HG03135 (cell line): Measurements from ENCODE around the gene WHRN.
A peak's percentile ranks its signal among the peaks of the same experiment; 100 is the strongest.

ENCODE experiments used
- ATAC-seq: cut with Tn5 transposase; IDR thresholded peaks from one replicate; pipeline ENCODE4 v1.9.1; 2021; ENCODE audit warnings: mild to moderate bottlenecking, moderate library complexity; ENCODE audit not compliant: unreplicated experiment

The WHRN gene

DNA sequence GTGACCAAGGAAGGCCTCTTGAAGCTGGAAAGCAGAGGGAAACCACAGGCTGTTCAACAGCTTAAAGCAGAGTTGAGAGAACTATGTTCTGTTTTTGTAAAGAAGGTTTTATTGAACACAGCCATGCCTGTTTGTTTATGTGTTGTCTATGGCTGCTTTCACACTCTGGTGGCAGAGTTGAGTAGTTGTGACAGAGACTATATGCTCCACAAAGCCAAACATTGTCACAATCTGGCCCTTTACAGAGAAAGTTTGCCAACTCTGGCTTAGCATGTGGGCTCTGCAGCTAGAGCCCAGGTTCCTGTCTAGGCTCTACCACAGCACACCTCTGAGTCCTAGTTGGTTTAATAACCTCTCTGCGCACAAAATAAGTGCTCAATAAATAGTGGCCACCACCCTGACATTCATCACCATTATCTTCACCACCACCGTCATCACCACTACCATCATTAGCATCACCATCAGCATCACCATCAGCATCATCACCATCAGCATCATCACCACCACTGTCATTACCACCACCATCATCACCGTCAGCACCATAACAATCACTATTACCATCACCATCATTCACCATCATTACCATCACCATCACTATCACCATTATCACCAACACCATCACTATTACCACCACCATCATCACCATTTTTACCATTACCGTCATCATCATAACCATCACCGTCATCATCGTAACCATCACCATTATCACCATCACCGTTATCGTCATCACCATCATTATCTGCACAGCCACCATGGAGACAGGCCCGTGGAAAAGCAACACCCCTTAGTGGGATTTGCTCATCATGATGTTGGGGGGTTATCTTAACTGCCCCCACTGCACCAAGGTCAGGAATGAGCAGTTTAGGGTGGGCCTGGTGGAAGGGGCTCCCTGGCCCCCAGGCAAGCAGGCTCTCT, 135.8 kb downstream of the WHRN start:
- ATAC-seq: no peak

DNA sequence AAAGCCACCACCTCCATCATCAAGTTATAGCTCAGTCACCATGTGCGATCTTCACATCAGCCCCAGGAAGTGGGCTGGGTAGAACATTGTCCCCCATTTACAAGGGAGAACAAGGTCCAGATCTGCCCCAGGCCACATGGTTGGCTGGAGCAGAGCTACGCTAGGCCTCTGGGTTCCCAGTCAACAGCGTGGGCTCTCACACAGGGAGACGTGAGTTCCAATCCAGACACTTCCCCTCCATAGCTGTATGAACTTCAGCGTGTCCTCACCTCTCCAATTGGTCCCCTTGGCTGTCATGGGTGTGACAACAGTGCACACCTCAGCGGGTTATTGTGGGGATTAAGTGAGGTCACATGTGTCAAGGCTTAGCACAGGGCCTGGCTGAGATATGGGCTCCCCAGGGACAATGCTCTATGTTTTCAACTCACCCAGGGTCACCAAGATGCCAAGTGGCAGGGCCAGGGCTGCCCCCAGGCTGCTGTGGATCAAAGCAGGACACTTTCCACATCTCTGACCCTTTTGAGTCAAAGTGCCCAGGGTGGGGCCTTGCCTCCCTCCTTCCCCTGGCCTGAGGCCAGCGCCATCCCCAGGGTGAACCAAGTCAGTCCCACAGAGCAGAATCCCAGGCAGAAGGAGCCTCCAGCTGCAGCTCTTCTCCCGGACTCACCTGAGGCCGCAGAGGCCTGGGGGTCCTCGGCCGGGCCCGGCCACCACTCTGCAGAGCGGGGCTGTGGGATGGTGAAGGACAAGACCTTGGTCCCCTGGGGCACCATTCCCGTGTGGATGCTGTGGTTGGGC, 137.3 kb downstream of the WHRN start:
- no peak for ATAC-seq

DNA sequence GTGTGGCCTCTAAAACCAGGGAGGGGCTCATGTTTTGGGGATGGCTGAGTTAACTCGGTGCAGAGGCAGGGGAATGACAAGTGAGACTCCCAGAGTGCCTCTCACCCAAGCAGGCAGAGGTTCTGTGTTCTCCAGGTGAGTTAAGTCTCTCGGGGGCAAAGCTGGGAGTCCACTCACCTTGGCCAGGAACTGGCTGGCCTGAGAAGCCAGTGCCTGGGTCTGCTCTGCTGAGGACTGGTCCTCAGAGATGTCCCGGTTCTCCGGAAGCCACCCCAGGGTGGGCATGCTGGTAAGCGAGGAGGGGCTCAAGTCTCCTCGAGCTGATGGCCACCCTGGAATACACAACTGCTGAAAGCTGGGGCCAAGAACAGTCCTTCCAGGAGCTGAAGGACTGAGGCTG, 137.9 kb downstream of the WHRN start:
- ATAC-seq: no peak

DNA sequence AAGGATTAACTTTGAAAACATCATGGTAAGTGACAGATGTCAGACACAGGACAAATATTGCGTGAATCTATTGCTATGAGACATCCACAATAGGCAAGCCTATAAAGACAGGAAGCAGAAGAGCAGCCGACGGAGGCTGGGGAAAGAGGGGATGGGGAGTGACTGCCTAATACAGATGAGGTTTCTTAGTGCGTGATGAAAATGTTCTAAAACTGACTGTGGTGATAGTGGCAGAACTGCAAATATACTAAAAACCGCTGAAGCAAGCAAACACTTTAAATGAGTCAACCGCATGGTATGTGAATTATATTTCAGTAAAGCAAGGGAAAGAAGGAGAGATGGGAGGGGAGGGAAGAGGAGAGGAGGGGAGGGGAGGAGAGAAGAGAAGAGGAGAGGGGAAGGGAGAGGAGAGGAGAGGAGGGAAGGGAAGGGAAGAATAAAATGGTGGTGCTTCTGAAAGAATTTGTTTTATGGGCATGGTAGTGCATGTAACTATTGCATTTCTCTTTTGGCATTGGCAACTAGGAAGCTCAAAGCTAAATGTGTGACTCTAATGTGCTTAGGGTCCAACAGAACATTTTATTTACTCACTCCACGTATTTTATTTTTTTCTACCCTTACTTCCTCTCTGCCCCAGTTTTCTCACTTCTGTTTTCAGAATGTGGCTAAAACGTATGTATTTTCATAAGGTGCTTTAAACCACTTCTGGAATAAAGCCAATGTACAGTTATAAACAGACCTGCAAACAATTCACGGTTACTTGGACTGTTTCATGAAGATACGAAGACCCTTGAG, 138.7 kb downstream of the WHRN start:
- ATAC-seq: peak; percentile 45

DNA sequence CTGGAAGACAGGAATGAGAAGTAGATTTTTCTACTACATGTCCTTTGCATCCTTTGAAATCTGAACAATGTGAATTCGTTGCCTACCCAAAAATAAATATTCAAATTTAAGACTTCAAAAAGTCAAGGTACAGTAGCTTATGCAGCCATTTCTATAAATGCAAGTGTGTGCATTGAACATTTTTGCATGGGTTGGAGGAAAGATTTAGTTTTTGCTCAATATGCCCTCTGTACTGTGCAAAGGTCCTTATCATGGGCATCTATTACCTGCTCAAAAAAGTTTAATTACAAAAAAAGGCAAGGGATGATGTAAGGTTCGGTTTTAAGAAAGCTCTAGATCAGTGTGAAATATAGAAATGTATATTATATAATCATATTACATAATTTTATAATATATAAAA, 140.1 kb downstream of the WHRN start:
- no peak for ATAC-seq

DNA sequence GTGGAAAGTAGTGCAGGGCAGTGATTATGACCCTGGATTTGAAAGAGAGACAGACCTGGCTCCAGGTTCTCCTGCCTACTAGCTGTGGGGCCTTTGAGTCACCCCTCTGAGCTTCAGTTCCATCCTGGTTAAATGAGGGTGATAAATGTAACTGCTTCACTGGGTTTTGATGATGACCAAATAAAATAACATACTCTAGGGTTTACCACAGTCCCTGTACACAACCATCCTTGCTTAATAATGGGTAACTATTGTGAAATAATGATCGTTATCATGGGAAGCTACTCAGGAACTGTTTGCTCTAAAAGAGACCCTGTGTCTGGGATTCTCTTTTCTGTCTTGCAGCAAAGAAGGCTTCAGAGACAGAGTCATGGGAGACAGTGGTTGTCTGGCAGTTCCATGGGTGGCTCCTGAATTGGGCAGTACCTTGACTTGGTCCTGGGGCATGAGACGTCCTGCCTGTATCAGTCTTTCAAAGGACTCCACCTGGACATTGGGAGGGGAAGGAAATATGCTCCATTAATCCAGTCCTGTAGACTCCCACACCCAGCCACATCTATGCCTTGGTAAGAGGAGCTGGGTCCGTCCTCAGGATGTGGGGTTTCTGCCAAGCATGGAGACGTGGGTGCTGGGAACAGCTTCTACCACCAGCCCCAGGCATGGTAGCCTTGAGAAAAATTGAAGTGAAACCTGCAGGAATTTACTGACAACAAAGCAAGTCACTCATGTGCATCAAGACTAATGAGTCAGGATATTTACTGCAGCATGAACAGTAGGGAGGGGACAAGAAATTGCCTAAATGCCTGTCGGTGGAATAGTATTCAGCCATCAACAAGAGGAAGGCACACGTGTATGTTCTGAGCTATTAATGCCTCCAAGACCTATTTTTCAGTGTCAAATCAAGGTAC, 140.9 kb downstream of the WHRN start:
- no peak for ATAC-seq

DNA sequence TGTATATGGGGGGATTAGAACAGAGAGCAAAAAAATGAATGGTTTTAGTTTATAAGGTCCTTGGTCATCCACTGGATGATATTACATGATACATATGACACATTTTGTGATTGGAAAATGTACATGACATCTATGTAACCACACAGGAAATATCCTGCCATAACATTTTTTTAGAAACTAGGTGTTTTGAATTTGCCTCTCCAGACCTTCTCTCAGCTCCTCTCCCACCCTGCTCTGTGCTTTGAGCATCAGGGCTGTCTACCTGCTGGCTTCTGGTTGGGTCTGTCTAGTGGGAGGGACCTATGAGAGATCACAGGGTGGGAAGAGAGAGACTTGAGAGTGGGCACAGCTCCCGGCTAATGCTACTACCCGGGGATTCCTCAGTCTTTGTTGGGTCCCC, 141.8 kb downstream of the WHRN start:
- ATAC-seq: no peak

DNA sequence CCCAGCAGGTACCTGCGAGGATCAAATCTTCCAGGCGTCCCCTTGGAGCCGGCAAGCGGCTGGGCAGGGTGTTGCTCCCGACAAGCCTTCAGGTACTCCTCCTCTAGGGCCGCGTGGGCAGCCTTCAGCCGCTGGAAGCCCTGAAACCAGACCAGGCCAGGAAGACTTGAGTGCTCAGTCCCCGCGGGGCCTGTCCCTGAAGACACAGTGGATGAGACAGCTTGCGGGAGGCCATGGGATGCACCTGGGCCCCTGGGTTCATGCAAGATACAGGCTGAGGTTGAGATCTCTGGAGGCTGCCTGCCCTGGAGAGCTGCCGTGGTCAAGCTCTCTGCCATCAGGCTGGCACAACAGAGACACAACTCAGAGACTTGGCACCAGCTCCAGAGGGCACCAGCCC, 142.9 kb downstream of the WHRN start:
- no peak for ATAC-seq

DNA sequence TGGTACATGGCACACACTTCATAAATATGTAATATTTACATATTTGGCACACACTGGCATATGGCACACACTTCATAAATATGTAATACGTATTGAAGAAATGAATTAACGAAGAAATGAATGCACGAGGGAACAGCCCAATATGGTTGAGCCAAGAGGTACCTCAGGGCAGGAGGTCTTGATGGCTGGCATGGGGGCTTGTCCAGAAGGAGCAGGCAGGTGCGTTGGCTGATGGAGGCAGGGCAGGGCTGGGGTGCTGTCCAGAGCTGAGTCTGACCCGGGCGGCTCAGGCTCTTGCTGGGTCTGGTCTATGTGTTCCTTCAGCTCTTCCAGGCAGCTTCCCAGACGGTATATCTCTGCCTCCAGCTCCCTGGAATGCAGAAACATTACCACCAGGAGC, 143.7 kb downstream of the WHRN start:
- ATAC-seq: no peak

DNA sequence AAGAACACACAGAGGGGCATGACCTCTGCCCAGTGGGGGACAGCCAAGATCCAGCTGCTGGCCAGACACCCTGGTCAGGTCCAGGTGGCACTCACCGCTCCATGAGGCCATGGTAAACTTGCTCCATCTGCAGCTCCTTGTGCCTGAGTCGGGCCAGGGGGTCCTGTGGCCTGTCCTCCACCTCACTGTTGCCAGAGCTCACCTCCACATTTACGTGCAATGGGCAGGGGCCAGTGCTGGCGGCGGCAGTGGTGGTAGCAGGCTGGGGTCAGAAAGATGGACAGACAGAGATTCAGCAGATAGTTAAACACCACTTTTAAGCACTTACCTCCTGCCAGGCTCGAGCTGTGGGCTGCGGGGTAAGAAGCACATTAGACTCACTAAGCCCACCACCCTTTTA, 145.5 kb downstream of the WHRN start:
- no peak for ATAC-seq

DNA sequence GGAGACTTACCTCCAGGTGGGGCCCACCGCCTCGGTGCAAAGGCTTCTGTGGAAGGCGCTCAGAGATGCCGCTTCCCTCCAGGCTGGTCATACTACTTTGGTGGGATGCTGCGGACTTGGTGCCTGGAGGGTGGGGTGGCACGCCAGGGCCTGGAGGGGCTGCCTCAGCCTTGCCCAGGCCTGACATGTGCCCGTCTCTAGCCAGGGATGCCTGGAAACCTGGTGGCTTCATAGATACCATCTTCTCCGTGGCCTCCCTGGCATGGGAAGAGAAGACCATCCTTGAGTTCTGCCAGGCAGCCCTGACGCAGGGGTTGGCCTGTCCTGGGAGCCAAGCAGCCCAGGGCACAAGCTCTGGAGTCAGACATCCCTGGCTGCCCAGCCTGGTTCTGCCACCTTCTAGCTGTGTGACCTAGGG, 147.4 kb downstream of the WHRN start:
- no peak for ATAC-seq

DNA sequence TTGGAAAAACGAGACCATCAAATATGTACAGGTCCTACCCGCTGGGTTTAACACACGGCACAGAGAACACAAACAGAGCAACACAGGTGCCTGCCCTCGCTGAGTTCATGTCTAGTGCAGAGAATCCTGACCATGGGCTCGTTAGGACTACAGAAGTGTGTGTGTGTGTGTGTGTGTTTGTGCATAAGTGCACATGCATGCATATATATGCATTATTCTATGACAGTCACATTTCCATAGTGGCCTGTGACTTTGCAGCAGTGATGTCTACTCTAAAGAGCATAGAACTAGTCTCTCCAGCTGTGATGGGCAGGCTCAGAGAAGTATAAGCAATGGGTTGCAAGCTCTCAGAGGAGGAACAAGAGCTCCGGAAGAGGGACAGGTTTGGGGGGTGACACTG, 147.9 kb downstream of the WHRN start:
- no peak for ATAC-seq

DNA sequence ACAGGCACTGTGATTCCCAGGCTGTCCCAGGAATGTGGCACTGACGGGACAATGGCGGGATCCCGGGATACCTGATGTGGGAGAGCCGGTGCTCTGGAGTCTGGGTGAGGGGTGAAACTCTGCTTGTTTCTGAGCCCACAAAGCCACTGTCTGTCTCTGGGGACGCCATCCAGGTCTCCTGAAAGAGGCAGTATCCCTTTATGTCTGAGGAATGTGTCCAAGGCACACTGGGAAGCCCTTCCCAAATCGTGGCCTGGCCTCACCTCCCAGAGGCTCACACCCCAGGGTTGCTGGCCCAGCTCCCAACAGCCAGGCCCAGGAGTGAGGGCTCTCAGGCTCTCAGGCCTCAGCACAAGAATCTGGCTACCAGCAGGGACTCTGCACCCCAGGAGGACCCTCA, 148.5 kb downstream of the WHRN start:
- no peak for ATAC-seq

DNA sequence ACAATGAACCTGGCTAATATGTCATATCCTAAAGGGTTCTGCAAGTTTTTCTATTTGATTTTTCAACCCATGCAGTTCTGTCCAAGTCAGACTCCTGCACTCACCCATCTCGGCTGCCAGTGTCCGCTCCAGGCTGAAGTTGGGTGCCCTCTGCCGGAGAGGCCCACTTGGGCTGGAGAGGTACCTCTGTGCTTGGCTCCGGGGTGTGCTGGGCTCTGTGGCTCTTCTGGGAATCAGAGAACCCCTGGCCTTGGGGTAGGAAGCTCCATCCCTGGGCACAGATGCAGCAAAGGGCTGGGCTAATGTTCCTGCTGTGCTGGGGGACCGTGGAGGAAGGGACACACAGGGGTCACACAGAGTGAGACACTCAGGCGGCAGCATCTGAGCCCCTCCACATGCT, 149.5 kb downstream of the WHRN start:
- no peak for ATAC-seq
